Endothelial cell of umbilical vein (primary cell): ENCODE data around the gene EGR1. TPM values are rescaled to one million over a fixed set of nuclear protein-coding genes. Genes with fewer than 3 reads are reported as not detected.

ENCODE experiments used
- BruUV-seq: library from RNA; stranded (reverse); fragments of 400-500 nt; replicated peaks from 2 replicates; lab custom pipeline; 2021; lab: Mats Ljungman, UMichigan
- CTCF ChIA-PET: fragments of 300-600, 350-600 bp; sonication (Branson Sonifier 250); formaldehyde crosslinking; loops from one replicate; lab custom pipeline; 2021; ENCODE audit warnings: antibody characterized with exemption, inconsistent platforms; lab: Charles Lee
- POLR2A ChIA-PET: fragments of 300-600, 350-600 bp; sonication (Branson Sonifier 250); formaldehyde crosslinking; loops from one replicate; lab custom pipeline; 2021; ENCODE audit warnings: antibody characterized with exemption, inconsistent platforms; lab: Charles Lee
- DNase-seq: peaks from one replicate; pipeline ENCODE4 v3.0.0-alpha.2; 2011; ENCODE audit warnings: low read depth, low spot score
- FAIRE-seq: peaks from 2 replicates; lab custom pipeline; 2011; peaks lifted over from hg19 to GRCh38; lab: Jason Lieb, UNC
- H2AFZ ChIP-seq: 2 replicates; pipeline ENCODE4 v1.6.0; 2012; ENCODE audit warnings: low read depth, low read length, control low read depth, inconsistent platforms
- H3K27ac ChIP-seq: 2 replicates; pipeline ENCODE4 v1.5.1; 2011; ENCODE audit warnings: low read depth, mild to moderate bottlenecking, control low read depth, low read length, moderate library complexity; ENCODE audit not compliant: insufficient read depth
- H3K27me3 ChIP-seq, 2 experiments: 2 replicates each; pipeline versions ENCODE4 v1.6.0 to v1.6.1; 2011; ENCODE audit warnings: low read length in 2 of 2, mixed read lengths in 1 of 2; ENCODE audit not compliant: control insufficient read depth in 2 of 2, insufficient read depth in 2 of 2
- H3K36me3 ChIP-seq, 2 experiments: 2 replicates in 1 of 2; 3 replicates in 1 of 2; pipeline ENCODE4 v1.5.1; 2011; ENCODE audit warnings: low read length in 2 of 2, mild to moderate bottlenecking in 1 of 2, moderate library complexity in 1 of 2; ENCODE audit not compliant: control insufficient read depth in 2 of 2, insufficient read depth in 2 of 2; ENCODE audit errors: extremely low read depth in 1 of 2
- H3K4me1 ChIP-seq: 3 replicates; pipeline ENCODE4 v1.5.1; 2011; ENCODE audit warnings: mild to moderate bottlenecking, low read length; ENCODE audit not compliant: control insufficient read depth, insufficient read depth; ENCODE audit errors: extremely low read depth
- H3K4me2 ChIP-seq: 2 replicates; pipeline ENCODE4 v1.6.1; 2011; ENCODE audit warnings: low read length, control low read depth, mixed read lengths; ENCODE audit not compliant: insufficient read depth
- H3K4me3 ChIP-seq, 3 experiments: fragments of 200-600 bp in 1 of 3; sonication (generic), shearing (Covaris generic) in 1 of 3; replicated peaks in 1 of 3; 2 replicates each; pipeline ENCODE4 v1.5.1; 2011 to 2016; ENCODE audit warnings: control low read depth in 3 of 3, low read length in 3 of 3, mild to moderate bottlenecking in 2 of 3, inconsistent platforms in 1 of 3, low read depth in 1 of 3, moderate library complexity in 1 of 3; ENCODE audit not compliant: insufficient read depth in 1 of 3
- H3K79me2 ChIP-seq: 2 replicates; pipeline ENCODE4 v1.6.0; 2012; ENCODE audit warnings: low read length, inconsistent platforms; ENCODE audit not compliant: control insufficient read depth, insufficient read depth
- H3K9ac ChIP-seq: replicated peaks from 2 replicates; pipeline ENCODE3; 2011; ENCODE audit warnings: low read length, control low read depth; ENCODE audit not compliant: insufficient read depth; ENCODE audit errors: extremely low read depth
- H3K9me1 ChIP-seq: replicated peaks from 3 replicates; pipeline ENCODE4 v1.6.0; 2011; ENCODE audit warnings: mild to moderate bottlenecking, low read length; ENCODE audit not compliant: control insufficient read depth, insufficient read depth; ENCODE audit errors: extremely low read depth
- H3K9me3 ChIP-seq: replicated peaks from 2 replicates; pipeline ENCODE4 v1.5.1; 2012; ENCODE audit warnings: low read length, inconsistent platforms; ENCODE audit not compliant: control insufficient read depth, insufficient read depth
- H4K20me1 ChIP-seq: replicated peaks from 2 replicates; pipeline ENCODE3; 2011; ENCODE audit warnings: mild to moderate bottlenecking, low read length; ENCODE audit not compliant: control insufficient read depth, insufficient read depth; ENCODE audit errors: extremely low read depth
- EZH2 ChIP-seq: IDR thresholded peaks from 2 replicates; pipeline ENCODE4 v1.6.1; 2012; ENCODE audit warnings: borderline replicate concordance, low read depth, mild to moderate bottlenecking, moderate library complexity, low read length, inconsistent platforms; ENCODE audit not compliant: severe bottlenecking
- FOS ChIP-seq: IDR thresholded peaks from 2 replicates; pipeline ENCODE4 v1.6.1; 2011; ENCODE audit warnings: mild to moderate bottlenecking, low read length, moderate library complexity, borderline replicate concordance; ENCODE audit not compliant: insufficient read depth
- GATA2 ChIP-seq: IDR thresholded peaks from 2 replicates; pipeline ENCODE4 v1.7.0; 2011; ENCODE audit warnings: low read depth, mild to moderate bottlenecking, moderate library complexity, mixed read lengths, low read length; ENCODE audit not compliant: insufficient read length, insufficient read depth
- JUN ChIP-seq: IDR thresholded peaks from 2 replicates; pipeline ENCODE4 v1.6.1; 2011; ENCODE audit warnings: borderline replicate concordance, low read depth; ENCODE audit not compliant: insufficient read length, insufficient read depth
- MYC ChIP-seq: IDR thresholded peaks from one replicate; pipeline ENCODE4 v1.6.1; 2011; ENCODE audit warnings: mild to moderate bottlenecking, low read depth, low read length
- POLR2A ChIP-seq: IDR thresholded peaks from 2 replicates; pipeline ENCODE4 v1.6.1; 2012; ENCODE audit warnings: low read depth, mild to moderate bottlenecking, control low read depth, low read length
- POLR2AphosphoS5 ChIP-seq: IDR thresholded peaks from 2 replicates; pipeline ENCODE4 v1.6.1; 2012; ENCODE audit warnings: low read depth, mild to moderate bottlenecking, control low read depth, low read length, moderate library complexity; ENCODE audit not compliant: insufficient read depth
- dilution Hi-C: fragments of 300-500 bp; cut with MboI; formaldehyde crosslinking; loops from one replicate; pipeline ENCODE4 v1.15.0; 2019; ENCODE audit warnings: low sequenced_read_pairs; ENCODE audit not compliant: extremely low pct_ligation_motif_present
- intact Hi-C: fragments of 100-400 bp; cut with micrococcal nuclease; formaldehyde crosslinking; loops from one replicate; pipeline ENCODE4 v1.10.0; 2022
- polyA plus RNA-seq, 4 experiments: library from polyadenylated mRNA; depleted of rRNA in 3 of 4; stranded (reverse) in 3 of 4; unstranded in 1 of 4; fragments of >200 nt; gene quantifications; 2 replicates each; pipeline versions ENCODE4 v1.2.1 to v1.2.3, GENCODE V29; 2011 to 2012; ENCODE audit warnings: missing spikeins in 1 of 4
- total RNA-seq: library from RNA; stranded (reverse); gene quantifications from 2 replicates; pipeline ENCODE4 v1.2.3, GENCODE V29; 2021
- TF ChIP-seq, protein P1 (sequence below), 2 donors: IDR thresholded peaks; 1 replicate in 1 of 2; 2 replicates in 1 of 2; pipeline ENCODE4 v1.5.1; 2011; ENCODE audit warnings: low read length in 2 of 2, mild to moderate bottlenecking in 2 of 2, moderate library complexity in 2 of 2, control low read depth in 1 of 2, inconsistent platforms in 1 of 2, low read depth in 1 of 2; ENCODE audit not compliant: insufficient read depth in 1 of 2; ENCODE audit errors: extremely low read depth in 1 of 2
- TF ChIP-seq, protein P2 (sequence below): IDR thresholded peaks from 2 replicates; pipeline ENCODE4 v1.6.1; 2011; ENCODE audit not compliant: insufficient read depth, insufficient read length

EGR1 gene
- total and polyA plus RNA-seq, 2 donors (not counting 3 experiments of a cell fraction or from before 2014, with no cell fraction given), result 5.5 to 6.5 TPM

DNA sequence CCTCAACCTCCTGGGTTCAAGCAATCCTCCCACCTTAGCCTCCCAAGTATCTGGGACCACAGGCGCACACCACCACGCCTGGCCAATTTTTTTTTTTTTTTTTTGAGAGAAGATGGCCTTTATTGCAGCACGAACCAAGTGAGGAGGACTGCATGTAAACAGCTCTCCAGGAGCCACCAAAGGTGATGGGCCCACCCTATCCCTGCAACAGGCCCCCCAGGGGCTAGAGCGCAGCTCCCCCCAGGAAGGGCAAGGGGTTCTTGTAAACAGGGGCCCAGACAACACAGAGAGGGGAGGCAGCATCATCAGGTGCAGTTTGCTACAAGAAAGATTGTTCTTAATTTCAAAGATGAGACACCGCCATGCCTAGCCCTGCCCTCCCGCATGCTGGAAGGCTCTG lies 12.6 kb upstream of the EGR1 start:
- FAIRE-seq (no peak), DNase-seq (peak; percentile 0)
- H3K9me3 ChIP-seq, result no peaks in the 10 kb centered on the region
- ChIA-PET POLR2A (interaction anchor here (0.7 kb wide), 1 partner anchor 56 kb away, joined by 5 read pairs; no protein-coding TSS in a partner anchor), CTCF (interaction anchor here (1.6 to 9.4 kb wide), 2 partner anchors 45 to 51 kb away, joined by 4 to 207 read pairs; no protein-coding TSS in a partner anchor)
- H3K9me1 ChIP-seq, result no peaks in the 10 kb centered on the region
- H3K27ac ChIP-seq, result no peak overlapping the region
- H3K4me2 ChIP-seq, result no peak overlapping the region
- no peaks in the 10 kb centered on the region for H3K79me2 ChIP-seq
- no peak overlapping the region for H3K4me3 ChIP-seq
- dilution Hi-C loops, result no loop called here
- H2AFZ ChIP-seq, result no peak overlapping the region
- no TSS peak for BruUV-seq
- H4K20me1 ChIP-seq, result no peaks in the 10 kb centered on the region
- H3K27me3 ChIP-seq, result no peaks in the 10 kb centered on the region
- H3K9ac ChIP-seq, result no peak overlapping the region
- TF ChIP-seq FOS (no peak), JUN (no peak), EZH2 (no peak), POLR2AphosphoS5 (no peak), POLR2A (no peak), GATA2 (no peak), MYC (no peak)
- TF ChIP-seq, protein P1, sequence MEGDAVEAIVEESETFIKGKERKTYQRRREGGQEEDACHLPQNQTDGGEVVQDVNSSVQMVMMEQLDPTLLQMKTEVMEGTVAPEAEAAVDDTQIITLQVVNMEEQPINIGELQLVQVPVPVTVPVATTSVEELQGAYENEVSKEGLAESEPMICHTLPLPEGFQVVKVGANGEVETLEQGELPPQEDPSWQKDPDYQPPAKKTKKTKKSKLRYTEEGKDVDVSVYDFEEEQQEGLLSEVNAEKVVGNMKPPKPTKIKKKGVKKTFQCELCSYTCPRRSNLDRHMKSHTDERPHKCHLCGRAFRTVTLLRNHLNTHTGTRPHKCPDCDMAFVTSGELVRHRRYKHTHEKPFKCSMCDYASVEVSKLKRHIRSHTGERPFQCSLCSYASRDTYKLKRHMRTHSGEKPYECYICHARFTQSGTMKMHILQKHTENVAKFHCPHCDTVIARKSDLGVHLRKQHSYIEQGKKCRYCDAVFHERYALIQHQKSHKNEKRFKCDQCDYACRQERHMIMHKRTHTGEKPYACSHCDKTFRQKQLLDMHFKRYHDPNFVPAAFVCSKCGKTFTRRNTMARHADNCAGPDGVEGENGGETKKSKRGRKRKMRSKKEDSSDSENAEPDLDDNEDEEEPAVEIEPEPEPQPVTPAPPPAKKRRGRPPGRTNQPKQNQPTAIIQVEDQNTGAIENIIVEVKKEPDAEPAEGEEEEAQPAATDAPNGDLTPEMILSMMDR (IDR thresholded peaks at IDR 0.05; ENCODE audit: extremely low read depth in 1 of 2, insufficient read depth in 1 of 2, low read depth in 1 of 2, low read length in 2 of 2), result no peak
- TF ChIP-seq, protein P2, sequence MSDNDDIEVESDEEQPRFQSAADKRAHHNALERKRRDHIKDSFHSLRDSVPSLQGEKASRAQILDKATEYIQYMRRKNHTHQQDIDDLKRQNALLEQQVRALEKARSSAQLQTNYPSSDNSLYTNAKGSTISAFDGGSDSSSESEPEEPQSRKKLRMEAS, result no peak
- H3K36me3 ChIP-seq, result no peaks in the 10 kb centered on the region
- intact Hi-C loops, result no loop called here
- peaks cover 7% of the 10 kb centered on the region for H3K4me1 ChIP-seq
